Subcutaneous adipose tissue (tissue), 4 donors: Measurements from ENCODE around the gene VTA1. TPM values are rescaled to one million over a fixed set of nuclear protein-coding genes. Genes with fewer than 3 reads are reported as not detected.

Experiments used
- CTCF ChIP-seq: fragments of 450-650 bp; IDR thresholded peaks from one replicate; pipeline ENCODE4 v1.5.1; 2016; ENCODE audit warnings: low read depth, mild to moderate bottlenecking, control low read depth, antibody characterized with exemption, moderate library complexity
- total RNA-seq, 4 donors: library from RNA; depleted of rRNA; stranded (reverse); fragments of >200 nt; gene quantifications; one replicate each; pipeline ENCODE4 v1.1.0, GENCODE V29; 2016

Gene VTA1
- total RNA-seq, 4 donors from 2014 or later, result 21.1 to 47.0 (median 38.4) TPM

GRCh38 chr6:142193621-142194020 lies 46.6 kb downstream of the VTA1 start:
- no peak for TF ChIP-seq CTCF

DNA sequence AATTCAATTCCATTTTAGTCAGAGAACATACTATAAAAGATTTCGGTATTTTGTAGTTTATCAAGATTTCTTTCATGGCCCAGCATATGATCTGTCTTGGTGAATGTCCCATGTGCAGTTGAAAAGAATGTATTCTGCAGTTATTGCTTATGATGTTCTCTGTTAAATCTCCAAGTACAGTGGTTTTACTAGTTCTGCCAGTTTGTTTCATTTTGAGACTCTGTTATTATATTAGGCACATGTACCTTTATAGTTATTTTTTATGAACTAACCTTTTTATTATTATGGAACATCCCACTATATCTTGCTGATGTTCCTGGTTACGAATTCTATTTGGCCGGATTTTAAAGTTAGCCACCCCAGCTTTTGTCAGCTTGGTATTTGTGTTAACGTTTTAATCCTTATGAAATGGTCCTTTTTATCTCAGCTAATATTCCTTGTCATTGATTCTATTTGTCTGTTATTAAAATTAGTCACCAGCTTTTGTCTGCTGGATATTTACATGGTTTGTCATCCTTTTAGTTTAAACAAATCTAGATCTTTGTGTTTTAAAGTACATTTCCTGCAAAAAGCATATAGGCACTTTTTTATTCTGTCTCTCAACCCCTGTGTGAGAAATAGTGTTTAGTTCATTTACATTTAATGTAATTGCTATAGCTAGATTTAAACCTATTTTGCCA lies 48.9 kb downstream of the VTA1 start:
- TF ChIP-seq CTCF, result no peak

GRCh38 chr6:142200846-142201628 lies 54.0 kb downstream of the VTA1 start:
- no peak for TF ChIP-seq CTCF

- no peak for TF ChIP-seq CTCF
These were observed 60.3 kb downstream of the VTA1 start for GRCh38 chr6:142207265-142207877.

GRCh38 chr6:142210606-142211005 lies 63.5 kb downstream of the VTA1 start:
- TF ChIP-seq CTCF, result no peak

DNA sequence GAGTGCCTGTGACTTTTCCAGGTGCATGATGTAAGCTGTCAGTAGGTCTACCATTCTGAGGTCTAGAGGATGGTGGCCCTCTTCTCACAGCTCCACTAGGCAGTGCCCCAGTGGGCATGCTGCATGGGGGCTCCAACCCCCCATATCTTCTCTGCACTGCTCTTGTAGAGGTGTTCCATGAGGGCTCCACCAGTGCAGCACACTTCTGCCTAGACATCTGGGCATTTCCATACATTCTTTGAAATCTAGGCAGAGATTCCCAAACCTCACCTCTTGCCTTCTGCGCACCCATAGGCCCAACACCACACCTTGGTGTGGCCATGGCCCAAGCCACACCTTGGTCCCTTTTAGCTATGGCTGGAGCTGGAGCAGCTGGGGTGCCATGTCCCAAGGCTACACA lies 66.3 kb downstream of the VTA1 start:
- TF ChIP-seq CTCF, result no peak

- TF ChIP-seq CTCF, result no peak
These were observed 71.4 kb downstream of the VTA1 start for GRCh38 chr6:142218446-142218845.
